G401 (cell line): ENCODE data around the gene KRT23. TPM values are rescaled to one million over a fixed set of nuclear protein-coding genes. Genes with fewer than 3 reads are reported as not detected.

ENCODE experiments used
- DNase-seq: peaks from one replicate; pipeline ENCODE4 v3.0.0-alpha.2; 2015; ENCODE audit warnings: low spot score
- in situ Hi-C: cut with HindIII; loops from 2 replicates; pipeline ENCODE4 v1.10.0; 2016; ENCODE audit warnings: low sequenced_read_pairs, mixed read lengths
- total RNA-seq: library from RNA; depleted of rRNA; stranded (reverse); fragments of >200 nt; shearing (Covaris generic); gene quantifications from 2 replicates; pipeline ENCODE4 v1.2.3, GENCODE V29; 2014

Gene KRT23
- total RNA-seq, 1 experiment from 2014 or later, result not detected

DNA sequence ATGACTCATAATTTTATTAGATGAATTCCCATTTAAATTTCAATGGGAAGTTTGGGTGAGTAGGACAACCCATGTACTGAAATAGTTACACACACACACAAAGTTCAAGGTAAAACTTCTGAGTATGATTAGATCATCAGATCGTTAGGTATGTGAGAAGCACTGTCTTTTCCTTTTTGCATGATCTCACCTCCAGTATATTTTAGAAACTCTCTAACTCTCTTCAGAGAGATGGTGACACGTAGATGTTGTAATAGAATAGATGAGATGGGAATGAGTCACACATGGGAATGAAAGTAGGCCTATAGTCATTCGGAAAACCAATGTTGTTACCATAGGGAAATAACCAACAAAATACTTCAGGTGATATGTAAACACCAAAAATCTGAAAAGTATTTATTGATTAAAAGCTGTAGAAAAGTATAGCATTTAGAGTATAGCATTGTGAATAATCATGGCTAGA, 22.2 kb downstream of the KRT23 start:
- no peak for DNase-seq
- in situ Hi-C loops, result no loop called here

DNA sequence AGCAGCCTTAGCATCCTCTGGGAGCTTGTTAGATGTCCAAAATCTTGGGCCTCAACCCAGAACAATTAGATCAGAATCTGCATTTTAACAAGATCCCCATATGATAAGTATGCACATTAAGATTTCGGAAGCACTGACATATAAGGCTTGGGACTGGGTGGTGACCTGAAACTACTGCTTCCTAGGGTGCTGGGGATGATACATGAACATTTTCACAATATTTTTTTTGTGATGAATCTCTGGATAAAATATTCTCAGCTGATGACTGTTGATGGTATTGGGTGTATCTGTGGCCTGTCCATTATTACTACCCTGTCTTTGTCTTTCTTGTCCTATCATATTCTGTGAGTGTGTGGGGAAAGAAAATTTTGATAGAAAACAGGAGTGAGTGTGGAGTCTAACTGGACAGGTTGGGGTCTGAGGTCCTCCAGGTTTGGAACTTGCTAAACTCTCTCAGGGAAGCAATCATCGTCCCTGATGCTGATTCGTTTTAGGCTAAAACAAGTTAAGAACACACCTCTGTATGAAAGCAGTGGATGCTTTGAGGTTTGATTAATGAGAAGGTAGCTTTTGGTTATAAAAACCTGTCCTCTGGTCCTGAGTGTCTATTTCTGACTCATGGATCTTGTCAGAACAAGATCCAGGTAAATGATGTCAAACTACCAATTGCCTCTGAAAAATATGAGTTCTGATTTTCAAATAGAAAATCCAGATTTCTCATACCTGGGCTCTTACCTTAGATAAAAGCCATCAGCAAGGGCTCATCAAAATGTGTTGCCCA, 23.2 kb downstream of the KRT23 start:
- no peak for DNase-seq

DNA sequence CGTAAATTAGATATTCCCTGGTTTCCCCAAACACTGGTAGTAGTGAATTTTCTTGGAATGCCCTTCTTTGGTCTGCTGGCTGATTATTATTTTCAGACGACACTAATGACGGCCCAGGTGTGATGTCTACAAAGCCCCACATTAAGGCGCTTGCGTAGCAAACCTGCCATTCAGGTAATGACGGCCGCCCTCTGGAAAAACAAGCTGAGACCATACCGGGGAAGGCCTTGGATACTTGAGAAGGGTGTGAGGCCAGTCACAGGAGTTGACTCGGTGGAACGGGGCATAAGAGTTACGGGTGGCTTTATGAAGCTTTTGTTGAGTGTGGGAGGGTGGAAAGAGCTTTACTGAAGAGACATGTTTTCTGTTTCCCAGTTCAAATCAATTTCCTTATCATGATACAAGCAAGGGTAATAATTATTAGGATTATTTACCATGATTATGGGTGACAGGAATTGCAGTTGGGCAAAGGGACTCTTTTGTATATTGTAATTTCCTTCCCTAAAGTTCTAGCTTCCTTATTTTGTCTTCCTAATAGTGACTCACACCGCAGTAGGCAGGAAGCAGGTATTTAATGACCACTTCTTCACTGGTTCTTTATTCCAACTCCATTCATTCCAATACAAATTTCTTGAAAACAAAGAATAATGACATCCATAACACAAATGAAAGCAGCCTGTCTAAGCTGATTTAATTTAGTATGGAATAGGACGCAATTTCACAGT, 24.8 kb downstream of the KRT23 start:
- no peak for DNase-seq
- in situ Hi-C loops, result no loop called here

More for the DNA sequence above, 23.2 kb downstream of the KRT23 start:
- in situ Hi-C loops, result no loop called here

DNA sequence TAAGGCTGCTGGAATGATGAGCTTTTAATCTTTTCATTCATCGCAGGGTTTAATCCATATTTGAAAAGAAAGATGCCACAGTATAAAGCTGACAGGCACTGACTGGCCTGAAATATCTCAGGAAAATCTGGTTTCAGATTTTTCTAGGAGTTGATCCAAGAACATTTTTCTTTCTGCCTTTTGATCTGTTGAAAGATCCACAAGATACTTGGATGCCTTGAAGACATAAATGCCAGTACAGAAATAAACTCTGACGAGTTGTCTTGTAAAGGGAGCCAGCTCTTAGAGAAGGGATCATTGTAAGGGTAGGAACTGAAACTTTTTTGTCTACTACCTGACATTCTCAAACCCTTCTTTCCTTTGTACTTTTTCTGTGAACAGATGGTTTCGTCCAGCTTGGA, 27.0 kb downstream of the KRT23 start:
- in situ Hi-C loops, result no loop called here
- DNase-seq, result peak; percentile 13

DNA sequence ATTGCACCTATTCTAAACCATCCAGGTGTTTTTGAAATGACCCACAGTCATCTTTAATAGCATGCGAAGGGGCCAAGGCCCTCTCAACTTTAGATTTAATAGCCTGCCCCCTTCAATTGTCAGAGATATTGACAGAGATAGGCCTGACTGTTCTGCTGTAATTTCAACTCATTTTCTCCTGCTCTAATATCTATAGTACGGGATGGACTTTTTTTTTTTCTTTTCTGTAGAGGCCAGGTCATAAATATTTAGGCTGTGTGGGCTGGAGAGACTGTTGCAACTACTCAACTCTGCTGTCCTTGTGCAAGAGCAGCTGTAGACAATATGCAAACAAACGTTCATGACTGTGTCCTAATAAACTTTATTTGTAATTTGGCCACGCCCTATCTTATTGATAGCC, 27.7 kb downstream of the KRT23 start:
- in situ Hi-C loops, result no loop called here
- peak; percentile 1 for DNase-seq

DNA sequence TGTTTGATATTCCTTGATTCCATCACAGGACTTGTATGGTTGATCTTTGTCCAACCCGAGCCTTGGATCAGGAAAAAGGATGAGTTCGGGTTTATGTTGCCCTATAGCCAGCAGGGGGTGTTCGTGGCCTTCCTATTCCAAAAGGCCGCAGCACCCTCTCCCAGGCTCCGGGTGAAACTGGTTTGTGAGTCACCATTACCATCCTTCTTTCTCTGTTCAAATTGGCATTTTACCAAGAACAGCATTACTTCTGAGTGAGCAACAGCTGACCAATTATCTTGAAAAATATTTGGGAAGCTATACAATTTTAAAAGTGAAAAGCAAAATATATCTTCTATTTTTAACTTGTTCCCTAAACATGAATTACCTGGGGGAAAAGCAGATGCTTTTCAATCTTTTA, 28.1 kb downstream of the KRT23 start:
- in situ Hi-C loops, result no loop called here
- DNase-seq, result peak; percentile 84

DNA sequence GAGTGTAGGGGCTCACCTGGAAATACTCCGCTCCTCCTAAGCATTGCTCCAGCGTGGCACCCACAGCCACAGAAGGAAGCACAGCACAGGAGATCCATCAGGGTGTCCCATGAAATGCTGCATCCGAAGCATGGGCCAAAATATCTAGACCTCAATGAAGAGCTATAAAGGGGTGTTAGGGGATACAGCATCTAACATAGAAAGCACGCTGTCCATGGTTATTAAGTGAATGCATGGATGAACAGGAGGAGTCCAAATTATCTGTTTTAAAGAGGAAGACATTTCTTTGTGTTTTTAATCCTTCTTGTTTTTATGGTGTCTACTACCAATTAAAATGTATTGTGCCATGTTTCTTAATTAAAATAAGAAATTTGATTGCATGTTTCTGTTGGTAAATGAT, 30.8 kb downstream of the KRT23 start:
- in situ Hi-C loops, result no loop called here
- no peak for DNase-seq

DNA sequence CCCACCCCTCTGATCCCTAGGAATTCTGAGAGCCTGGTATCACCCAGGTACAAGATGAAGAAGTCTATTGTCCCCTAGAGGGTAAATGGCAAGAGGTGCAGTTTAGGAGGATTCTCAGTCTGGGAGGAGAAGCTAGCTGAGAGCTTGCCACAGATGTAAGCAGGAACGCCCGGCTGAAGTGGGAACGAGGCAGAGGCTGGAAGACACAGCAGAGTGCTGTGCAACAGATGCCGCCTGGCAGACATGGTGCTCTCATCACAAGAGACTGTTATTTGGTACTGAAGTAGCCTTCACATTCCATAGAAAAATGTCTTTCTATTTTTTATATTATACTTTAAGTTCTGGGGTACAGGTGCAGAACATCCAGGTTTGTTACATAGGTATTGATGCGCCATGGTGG, 32.1 kb downstream of the KRT23 start:
- no peak for DNase-seq
- in situ Hi-C loops, result no loop called here

DNA sequence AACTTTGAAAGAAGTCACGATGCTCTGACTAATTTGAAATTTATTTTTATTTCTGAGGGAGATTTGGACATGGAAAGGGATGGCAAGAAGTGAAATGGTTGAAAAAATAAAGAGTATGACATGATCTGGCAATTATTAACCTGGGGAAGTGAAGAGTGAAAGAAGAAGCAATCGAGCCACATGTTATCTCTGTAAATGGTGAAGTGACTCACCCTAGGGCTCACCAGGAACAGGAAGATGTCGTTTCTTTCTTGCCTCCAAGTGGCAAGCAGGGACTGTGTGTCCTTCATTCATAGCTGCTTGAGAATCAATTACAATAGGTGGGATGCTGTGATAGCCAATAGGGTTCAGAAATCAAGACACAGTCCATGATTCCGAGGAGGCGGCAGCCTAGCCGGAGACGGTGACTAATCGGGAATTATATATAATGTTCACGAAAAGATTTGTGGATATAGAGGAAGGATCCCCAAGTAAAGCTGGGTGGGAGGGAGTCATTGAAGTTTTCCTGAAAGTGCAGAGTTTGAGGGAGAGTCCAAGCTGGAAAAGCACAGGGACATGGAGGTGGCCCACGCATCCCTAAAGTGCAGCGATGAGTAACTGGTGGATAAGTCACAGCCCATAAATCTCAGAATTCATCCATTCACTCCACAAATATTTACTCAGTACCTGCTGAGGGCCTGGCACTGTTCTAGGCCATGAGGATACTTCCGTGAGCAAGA, 34.2 kb downstream of the KRT23 start:
- no peak for DNase-seq
- in situ Hi-C loops, result no loop called here

DNA sequence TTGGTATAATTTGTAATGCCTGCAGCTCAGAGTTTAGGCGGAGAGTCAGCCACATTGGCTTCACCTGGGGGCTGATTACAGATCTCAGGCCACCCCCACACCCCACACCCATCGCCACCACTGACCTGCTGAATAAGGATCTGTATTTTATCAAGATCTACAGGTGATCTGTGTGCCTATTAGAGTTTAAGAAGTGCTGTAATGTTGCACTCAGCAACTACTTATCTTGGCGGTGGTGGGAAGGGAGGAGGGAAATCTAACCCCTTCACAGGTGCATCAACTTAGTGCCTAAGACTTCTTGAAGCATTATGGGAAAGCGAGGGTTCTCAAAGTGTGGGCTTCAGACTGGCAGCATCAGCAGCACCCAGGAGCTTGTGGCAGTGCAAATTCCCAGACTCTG, 34.9 kb downstream of the KRT23 start:
- DNase-seq, result no peak
- in situ Hi-C loops, result no loop called here

DNA sequence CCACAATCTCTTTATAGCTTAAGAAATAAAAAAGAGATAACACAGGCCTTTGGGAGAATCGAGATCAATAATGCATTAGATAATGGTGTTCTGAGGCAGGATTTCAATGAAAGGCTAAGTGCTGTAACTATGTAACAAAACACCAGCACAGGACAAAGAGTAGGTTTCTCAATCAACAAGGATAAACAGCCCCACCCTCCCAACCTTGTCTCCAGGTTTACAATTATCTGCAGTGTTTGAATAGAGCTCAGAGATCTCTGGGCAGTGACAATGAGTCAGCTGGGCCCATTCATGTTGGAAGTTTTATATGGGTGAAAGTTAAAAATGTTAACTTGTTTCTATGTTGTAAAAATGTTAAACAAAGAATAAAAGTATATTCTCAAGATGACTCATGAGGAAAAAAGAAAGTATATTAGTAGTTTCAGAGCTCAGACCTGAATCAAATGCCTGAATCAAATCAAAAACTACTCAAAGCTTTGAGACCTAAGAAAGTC, 35.4 kb downstream of the KRT23 start:
- DNase-seq, result no peak
- in situ Hi-C loops, result no loop called here

DNA sequence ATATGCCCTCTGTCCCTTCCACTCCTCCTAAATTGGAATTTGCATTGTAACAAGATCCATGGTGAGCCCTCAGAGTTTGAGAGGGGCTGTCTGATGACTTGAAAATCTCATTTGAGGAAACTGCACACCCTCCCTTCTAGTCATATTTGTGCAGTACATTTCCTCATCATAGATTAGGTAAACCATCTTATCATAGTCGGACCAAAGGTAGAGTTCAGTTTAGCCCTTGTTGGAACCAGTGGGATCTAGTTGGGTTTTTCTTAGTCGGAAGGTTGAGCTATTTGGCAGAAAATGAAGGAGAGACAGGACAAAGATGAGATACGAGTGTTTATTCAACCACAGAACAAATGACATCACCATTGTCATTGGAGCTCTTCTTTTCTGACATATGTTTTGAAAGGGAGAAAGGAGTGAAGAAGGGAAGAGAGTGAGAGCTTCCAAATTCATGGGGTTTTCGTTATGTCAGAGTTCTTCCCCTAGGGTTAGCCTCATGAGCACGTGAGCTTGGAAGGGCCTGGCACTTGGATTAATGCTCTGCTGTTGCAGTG, 36.6 kb downstream of the KRT23 start:
- DNase-seq, result no peak
- in situ Hi-C loops, result no loop called here

DNA sequence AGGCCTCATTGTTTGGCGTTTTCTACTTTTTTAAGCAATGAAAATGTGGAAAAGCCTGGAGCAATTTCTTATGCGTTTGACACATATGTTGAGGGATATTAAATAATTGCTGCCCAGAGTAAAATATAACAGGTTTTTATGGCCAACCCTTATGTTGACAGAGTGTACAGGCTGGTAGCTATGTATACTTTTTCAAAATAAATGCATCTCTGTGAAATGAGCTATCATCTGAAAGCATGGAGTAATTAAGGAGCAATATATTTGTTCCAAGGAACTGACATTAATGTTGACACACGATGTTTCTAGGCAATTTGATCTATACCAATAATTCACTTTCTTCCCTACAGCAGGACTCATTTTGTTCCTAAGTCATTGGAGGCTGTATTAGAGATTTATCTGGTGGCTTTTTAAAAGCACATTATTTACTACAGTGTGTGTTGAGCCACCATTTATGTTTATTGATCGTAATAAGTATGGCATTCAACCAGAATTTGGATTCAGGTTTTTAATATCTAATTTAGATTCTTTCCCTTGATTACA, 40.5 kb downstream of the KRT23 start:
- DNase-seq, result no peak
- in situ Hi-C loops, result no loop called here

DNA sequence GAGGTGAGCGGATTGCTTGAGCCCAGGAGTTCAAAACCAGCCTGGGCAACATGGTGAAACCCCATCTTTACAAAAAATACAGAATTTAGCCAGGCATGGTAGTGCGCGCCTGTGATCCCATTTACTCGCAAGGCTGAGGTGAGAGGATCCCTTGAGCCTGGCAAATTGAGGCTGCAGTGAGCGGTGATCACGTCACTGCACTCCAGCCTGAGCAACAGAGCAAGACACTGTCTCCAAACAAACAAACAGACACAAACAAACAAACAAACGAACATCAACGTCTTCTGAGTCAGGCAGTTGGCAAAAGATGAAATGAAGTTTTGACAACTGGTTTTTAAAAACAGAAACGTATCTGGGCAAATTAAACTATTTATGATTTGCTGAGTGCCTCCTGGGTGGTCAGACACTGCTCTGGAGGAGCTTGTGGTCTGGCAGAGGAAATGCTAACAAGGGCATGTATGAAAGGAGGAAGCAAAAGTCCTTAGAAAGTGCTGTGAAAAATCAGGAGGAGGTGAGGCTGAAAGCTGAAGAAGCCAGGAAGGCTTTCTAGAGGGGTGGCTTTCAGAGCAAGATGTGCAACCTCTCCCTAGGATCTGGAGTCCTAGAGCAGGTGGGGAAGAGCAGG, 42.2 kb downstream of the KRT23 start:
- no peak for DNase-seq
- in situ Hi-C loops, result no loop called here

DNA sequence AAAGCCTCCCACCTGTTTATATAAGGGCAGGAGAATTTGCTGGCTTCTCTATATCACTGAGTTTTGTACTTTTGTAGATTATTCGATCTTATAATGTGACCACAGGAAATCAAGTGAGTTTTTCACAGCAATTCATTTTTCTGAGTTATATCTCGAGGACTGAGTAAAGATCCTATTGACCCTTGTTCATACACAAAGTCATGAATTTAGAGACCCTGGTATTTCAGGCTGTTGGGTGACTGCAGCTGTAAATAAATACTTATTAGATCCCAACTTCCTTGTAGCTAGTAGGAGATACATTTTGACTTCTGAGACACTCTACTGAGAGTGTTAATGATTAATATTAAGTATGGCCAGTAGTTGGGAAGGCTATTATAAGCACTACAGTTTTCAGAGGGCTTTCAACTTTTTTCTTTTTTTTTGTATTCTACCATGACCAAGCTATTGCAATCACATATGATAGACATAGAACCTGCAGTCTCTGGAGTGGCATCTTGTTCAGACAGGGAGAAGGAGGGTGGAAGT, 49.2 kb downstream of the KRT23 start:
- in situ Hi-C loops, result no loop called here

DNA sequence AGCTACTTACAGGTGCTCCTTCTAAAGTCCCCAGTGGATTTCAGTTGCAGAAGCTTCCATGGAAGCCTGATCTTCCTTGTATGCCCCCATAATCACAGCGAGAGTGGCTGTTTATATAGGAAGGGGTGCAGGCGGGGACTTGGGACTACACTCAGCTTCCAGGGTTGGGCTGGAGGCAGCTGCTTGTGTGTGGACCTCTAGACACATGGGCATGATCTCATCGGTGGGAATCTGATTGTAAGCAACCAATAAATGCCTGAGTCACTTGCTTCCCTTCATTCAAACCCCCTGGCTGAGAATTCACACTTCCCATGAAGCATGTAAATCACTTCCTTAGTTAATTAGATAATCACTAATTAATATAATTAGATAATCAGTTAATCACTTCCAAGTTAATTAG, 51.4 kb downstream of the KRT23 start:
- no peak for DNase-seq
- in situ Hi-C loops, result no loop called here

More for the DNA sequence above, 49.2 kb downstream of the KRT23 start:
- DNase-seq, result no peak

DNA sequence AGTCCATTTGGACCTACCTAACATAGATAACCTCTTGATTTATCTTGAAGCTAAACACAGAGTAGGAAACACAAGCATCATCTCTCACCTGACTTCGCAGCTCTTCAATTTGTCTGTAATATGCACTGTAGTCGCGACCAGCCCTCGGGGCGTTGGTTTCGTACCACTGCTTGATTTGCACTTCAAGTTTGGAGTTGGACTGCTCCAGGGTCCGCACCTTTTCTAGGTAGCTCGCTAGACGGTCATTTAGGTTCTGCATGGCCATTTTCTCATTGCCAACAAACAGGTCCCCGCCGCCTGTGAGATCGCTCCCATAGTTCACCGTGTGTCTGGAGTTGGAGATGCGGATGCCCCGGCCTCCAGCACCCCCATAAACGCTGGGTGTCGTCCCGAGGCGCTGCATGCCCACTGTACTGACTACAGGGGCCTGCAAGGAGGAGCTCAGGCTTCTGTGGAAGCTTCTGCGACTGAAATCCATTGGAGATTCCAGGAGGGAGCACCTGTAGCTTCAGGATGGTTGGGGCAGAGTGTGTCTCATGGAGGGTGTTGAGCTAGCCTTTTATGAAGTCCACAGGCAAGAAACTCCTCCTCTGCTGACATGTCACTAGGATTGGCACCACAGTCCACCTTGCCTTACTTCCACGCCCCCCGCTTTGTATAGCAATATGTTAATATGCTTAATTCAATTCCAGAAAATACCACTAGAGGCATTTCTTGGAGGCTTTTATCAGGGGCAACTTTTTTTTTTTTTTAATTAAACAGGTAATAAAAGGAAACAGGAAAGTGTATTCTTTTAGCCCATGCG, 52.5 kb downstream of the KRT23 start, which contains the start of gene KRT20:
TSS of gene KRT20 (minus strand) at position 535 of the 805 bp plus-strand sequence. CDS start at position 478, 57 bp downstream.
- in situ Hi-C loops, result no loop called here
- DNase-seq, result no peak
